ENCODE measurements around the gene CUL7.

CUL7 gene

DNA sequence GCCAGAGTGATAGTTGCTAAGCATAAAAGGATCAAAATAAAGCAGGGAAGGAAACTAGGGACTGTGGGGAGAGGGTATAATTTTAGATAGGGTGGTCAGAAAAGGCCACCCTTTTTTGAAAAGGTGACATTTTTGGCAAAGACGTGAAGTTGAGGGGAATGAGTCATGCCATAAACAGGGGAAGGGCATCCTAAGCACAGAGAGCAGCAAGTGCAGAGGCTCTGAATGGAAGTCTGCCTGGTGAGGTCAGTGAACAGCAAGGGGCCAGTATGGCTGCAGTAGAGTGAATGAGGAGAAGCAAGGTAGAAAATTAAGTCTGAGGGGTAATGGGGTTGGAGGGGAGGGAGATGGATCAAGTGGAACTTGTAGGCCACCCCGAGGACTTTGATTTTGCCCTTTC lies 8.2 kb upstream of the CUL7 start:
- Mint-ChIP-seq H3K4me3 (peak overlapping the region; percentile 68 to 97 (median 96)), H3K27ac (peak overlapping the region; percentile 77 to 99 (median 97)), H3K27me3 (ENCODE audit: low read depth) (no peaks in the 10 kb centered on the region), H3K4me1 (peaks cover 38% of the 10 kb centered on the region), H3K9me3 (no peaks in the 10 kb centered on the region), H3K36me3 (ENCODE audit: low read depth) (peaks cover 51% of the 10 kb centered on the region)
- TF ChIP-seq CTCF (IDR thresholded peaks at IDR 0.05; ENCODE audit: unreplicated experiment in 3 of 3), result no peak

GRCh38 chr6:43060755-43061633 lies 7.3 kb upstream of the CUL7 start:
- H3K9me3 Mint-ChIP-seq, result no peaks in the 10 kb centered on the region
- no peak for TF ChIP-seq CTCF (IDR thresholded peaks at IDR 0.05; ENCODE audit: unreplicated experiment in 3 of 3)
- peaks cover 46% of the 10 kb centered on the region for H3K36me3 Mint-ChIP-seq (ENCODE audit: low read depth)
- peak overlapping the region; percentile 97 to 100 (median 99) for H3K27ac Mint-ChIP-seq
- H3K4me1 Mint-ChIP-seq, result peaks cover 38% of the 10 kb centered on the region
- H3K4me3 Mint-ChIP-seq, result peak overlapping the region; percentile 96 to 97 (median 96)
- no peaks in the 10 kb centered on the region for H3K27me3 Mint-ChIP-seq (ENCODE audit: low read depth)

DNA sequence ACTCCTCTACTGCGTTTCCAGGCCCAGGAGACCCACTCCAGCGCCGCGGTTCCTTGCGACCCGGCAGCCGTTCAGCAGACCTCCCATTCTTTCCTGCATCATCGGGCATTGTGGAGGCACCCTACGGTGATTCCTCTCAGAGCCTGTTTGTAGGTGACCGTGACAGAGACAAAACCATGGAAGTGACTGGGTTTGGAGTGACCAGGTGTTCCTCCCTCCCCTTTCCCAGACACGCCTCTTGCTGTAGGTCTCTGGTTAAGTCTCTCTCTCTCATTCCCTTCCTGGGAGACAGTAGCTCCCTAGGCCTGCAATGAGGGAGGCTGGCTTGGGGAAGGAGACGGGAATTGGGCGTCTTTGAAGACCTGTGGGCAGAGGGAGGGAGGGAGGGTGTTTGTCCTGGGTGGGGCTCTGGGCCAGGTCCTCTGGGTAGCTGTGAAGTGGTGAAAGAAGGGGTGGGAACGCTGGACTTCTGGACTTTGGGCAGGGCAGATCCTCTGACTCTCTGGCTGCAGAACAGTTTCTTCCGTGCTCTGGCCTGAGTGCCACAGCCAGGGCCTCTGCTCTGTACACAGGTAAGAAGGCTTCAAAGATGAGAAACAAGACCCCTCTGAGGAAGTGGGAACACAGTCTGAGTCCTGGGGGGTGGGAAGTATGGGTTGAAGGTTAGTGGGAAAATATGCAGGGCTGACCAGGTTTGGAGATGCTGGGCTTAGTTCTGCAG lies 6.5 kb upstream of the CUL7 start:
- H3K4me3 Mint-ChIP-seq, result peak overlapping the region; percentile 96 to 97 (median 96)
- peaks cover 49% of the 10 kb centered on the region for H3K36me3 Mint-ChIP-seq (ENCODE audit: low read depth)
- TF ChIP-seq CTCF (IDR thresholded peaks at IDR 0.05; ENCODE audit: unreplicated experiment in 3 of 3), result no peak
- peak overlapping the region; percentile 97 to 100 (median 99) for H3K27ac Mint-ChIP-seq
- H3K27me3 Mint-ChIP-seq (ENCODE audit: low read depth), result no peaks in the 10 kb centered on the region
- no peaks in the 10 kb centered on the region for H3K9me3 Mint-ChIP-seq
- H3K4me1 Mint-ChIP-seq, result peaks cover 38% of the 10 kb centered on the region

DNA sequence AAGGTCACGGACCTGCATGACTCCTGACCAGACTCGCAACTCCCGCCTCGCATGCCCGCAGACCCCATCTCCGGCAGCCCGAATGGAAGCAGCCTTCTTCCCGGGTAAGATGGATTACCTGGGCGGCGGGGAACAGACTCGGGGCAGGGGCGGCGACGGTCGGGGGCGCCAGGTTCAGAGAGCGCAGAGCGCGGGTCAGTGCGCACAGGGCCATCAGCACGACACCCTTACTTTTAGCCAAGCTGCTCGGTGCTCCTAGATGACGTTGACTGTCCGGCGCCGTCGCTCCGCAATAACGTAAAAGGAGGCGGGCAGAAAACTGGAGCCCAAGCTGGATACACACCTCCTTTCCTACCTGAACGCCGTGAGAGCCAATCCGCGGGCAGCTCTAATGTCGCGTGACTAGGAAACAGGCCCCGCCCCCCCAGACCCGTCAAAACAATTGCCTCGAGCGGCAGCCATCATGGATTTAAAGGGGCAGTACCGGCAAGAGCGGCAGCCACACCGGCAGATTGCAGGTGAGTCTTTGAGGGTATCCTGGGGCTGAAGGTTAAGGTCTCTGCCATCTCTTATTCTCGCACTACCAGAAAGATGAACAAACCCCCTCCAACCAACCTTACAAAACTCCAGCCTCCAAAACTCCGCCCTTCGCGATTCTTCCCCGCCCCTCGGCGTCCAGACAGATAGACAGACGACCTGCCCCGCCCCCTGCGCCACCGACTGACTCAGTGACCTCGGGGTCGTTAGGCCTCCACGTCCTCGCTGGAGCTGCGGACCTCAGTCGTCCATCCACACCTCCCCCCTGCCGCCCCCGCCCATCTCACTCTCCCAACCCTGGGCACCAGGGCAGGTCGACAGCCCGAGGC lies 5.8 kb upstream of the CUL7 start, which contains the start of the genes KLC4 and MRPL2:
TSS of gene KLC4 (plus strand) at position 464 of the 866 bp plus-strand sequence. CDS start 1,705 bp downstream, outside the sequence.
TSS of gene MRPL2 (minus strand) at position 267 of the 866 bp plus-strand sequence. CDS start at position 214, 53 bp downstream.
- H3K4me3 Mint-ChIP-seq, result peak within 1 kb of the TSS; percentile 96 to 97 (median 96)
- peaks cover 38% of the 10 kb centered on the region for H3K4me1 Mint-ChIP-seq
- peak within 1 kb of the TSS; percentile 97 to 100 (median 99) for H3K27ac Mint-ChIP-seq
- no peaks in the 10 kb centered on the region for H3K9me3 Mint-ChIP-seq
- H3K36me3 Mint-ChIP-seq (ENCODE audit: low read depth), result peaks cover 45% of the 10 kb centered on the region
- no peak for TF ChIP-seq CTCF (IDR thresholded peaks at IDR 0.05; ENCODE audit: unreplicated experiment in 3 of 3)
- H3K27me3 Mint-ChIP-seq (ENCODE audit: low read depth), result no peaks in the 10 kb centered on the region

DNA sequence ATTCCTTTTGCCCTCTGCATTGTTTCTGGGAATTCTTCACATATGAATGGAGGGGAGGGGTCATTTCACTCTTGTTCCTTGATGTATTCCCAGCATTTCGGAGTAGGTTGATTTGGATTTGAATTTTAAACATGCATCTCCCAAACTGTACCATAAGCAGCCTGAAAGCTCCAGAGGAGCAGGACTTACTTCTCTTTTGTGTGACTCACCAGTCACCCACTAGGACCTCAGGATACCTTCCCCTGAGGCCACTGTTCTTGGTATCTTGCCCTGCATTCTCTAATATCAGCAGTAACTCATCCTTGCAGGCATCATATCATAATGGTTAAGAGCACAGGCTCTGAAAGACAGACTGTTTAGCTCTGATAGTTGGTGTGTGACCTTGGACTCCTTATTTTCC lies 4.9 kb upstream of the CUL7 start:
- peaks cover 46% of the 10 kb centered on the region for H3K4me1 Mint-ChIP-seq
- no peak for TF ChIP-seq CTCF (IDR thresholded peaks at IDR 0.05; ENCODE audit: unreplicated experiment in 3 of 3)
- peak overlapping the region; percentile 96 to 97 (median 96) for H3K4me3 Mint-ChIP-seq
- H3K27ac Mint-ChIP-seq, result peak overlapping the region in 2 of 3 experiments; percentile 18 to 100
- peaks cover 45% of the 10 kb centered on the region for H3K36me3 Mint-ChIP-seq (ENCODE audit: low read depth)
- no peaks in the 10 kb centered on the region for H3K27me3 Mint-ChIP-seq (ENCODE audit: low read depth)
- no peaks in the 10 kb centered on the region for H3K9me3 Mint-ChIP-seq
